HEK293T (cell line): Measurements from ENCODE around the gene SCAF1.

Source experiments
- ARNT ChIP-seq: fragments of 450-650 bp; IDR thresholded peaks from 2 replicates; pipeline ENCODE4 v1.6.1; 2017; ENCODE audit warnings: mild to moderate bottlenecking
- BHLHE40 ChIP-seq: fragments of 450-650 bp; IDR thresholded peaks from 2 replicates; pipeline ENCODE4 v1.6.1; 2016; ENCODE audit warnings: mild to moderate bottlenecking, moderate library complexity, borderline replicate concordance
- CTBP1 ChIP-seq: fragments of 450-650 bp; IDR thresholded peaks from 2 replicates; pipeline ENCODE4 v1.6.1; 2016; ENCODE audit warnings: borderline replicate concordance
- ELF4 ChIP-seq: fragments of 450-650 bp; IDR thresholded peaks from 2 replicates; pipeline ENCODE4 v1.6.1; 2017; ENCODE audit warnings: antibody characterized with exemption
- FOXA1 ChIP-seq: fragments of 450-650 bp; IDR thresholded peaks from 2 replicates; pipeline ENCODE4 v1.6.1; 2016; ENCODE audit warnings: mild to moderate bottlenecking
- FOXK2 ChIP-seq: fragments of 450-650 bp; IDR thresholded peaks from 2 replicates; pipeline ENCODE4 v1.6.1; 2016; ENCODE audit warnings: mild to moderate bottlenecking
- FOXM1 ChIP-seq: fragments of 450-650 bp; IDR thresholded peaks from 2 replicates; pipeline ENCODE4 v1.6.1; 2017; ENCODE audit warnings: mild to moderate bottlenecking, borderline replicate concordance
- HDGF ChIP-seq: fragments of 450-650 bp; IDR thresholded peaks from 2 replicates; pipeline ENCODE4 v1.6.1; 2017; ENCODE audit warnings: antibody characterized with exemption, borderline replicate concordance
- L3MBTL2 ChIP-seq: fragments of 450-650 bp; conservative IDR thresholded peaks from 2 replicates; pipeline ENCODE4 v1.6.1; 2016; ENCODE audit warnings: mild to moderate bottlenecking
- PKNOX1 ChIP-seq: fragments of 450-650 bp; IDR thresholded peaks from 2 replicates; pipeline ENCODE4 v1.6.1; 2016
- SP1 ChIP-seq: fragments of 450-650 bp; IDR thresholded peaks from 2 replicates; pipeline ENCODE4 v1.6.1; 2017
- SUZ12 ChIP-seq: fragments of 450-650 bp; IDR thresholded peaks from 2 replicates; pipeline ENCODE4 v1.6.1; 2016; ENCODE audit warnings: mild to moderate bottlenecking
- TARDBP ChIP-seq: fragments of 450-650 bp; IDR thresholded peaks from 2 replicates; pipeline ENCODE4 v1.6.1; 2016
- ZNF384 ChIP-seq: fragments of 450-650 bp; IDR thresholded peaks from 2 replicates; pipeline ENCODE4 v1.6.1; 2016

- no peak for TF ChIP-seq SP1
- TF ChIP-seq L3MBTL2: no peak
- no peak for TF ChIP-seq ARNT
- TF ChIP-seq ELF4: no peak
- no peak for TF ChIP-seq FOXM1
- no peak for TF ChIP-seq CTBP1
- TF ChIP-seq PKNOX1: no peak
- TF ChIP-seq BHLHE40: no peak
- TF ChIP-seq FOXA1: no peak
- no peak for TF ChIP-seq ZNF384
- no peak for TF ChIP-seq HDGF
- no peak for TF ChIP-seq FOXK2
- no peak for TF ChIP-seq SUZ12
- no peak for TF ChIP-seq TARDBP
Observed at GRCh38 chr19:49656456-49657109, 14.6 kb downstream of the SCAF1 start.
